Transverse colon (tissue), 3 donors: ENCODE measurements around the gene TMEM14C.
"Not testable (repeated sequence)": the region's sequence is repeated elsewhere in the genome, so short reads cannot be mapped to it uniquely, and the experiment has no call there.

Source experiments
- CTCF ChIP-seq, 5 experiments: fragments of 200-600 bp in 3 of 5; fragments of 450-650 bp in 2 of 5; sonication (generic) in 3 of 5; IDR thresholded peaks; 1 replicate in 2 of 5; 2 replicates in 3 of 5; pipeline ENCODE4 v1.5.1; 2016 to 2017; ENCODE audit warnings: antibody characterized with exemption in 5 of 5, inconsistent platforms in 3 of 5, mild to moderate bottlenecking in 2 of 5, moderate library complexity in 1 of 5
- POLR2A ChIP-seq: fragments of 450-650 bp; IDR thresholded peaks from one replicate; pipeline ENCODE4 v1.6.1; 2016; ENCODE audit warnings: antibody characterized with exemption, mild to moderate bottlenecking, moderate library complexity

GRCh38 chr6:10750568-10750967 is 27.7 kb downstream of the TMEM14C start:
- not testable (repeated sequence) for TF ChIP-seq CTCF (IDR thresholded peaks at IDR 0.05); POLR2A
